Activated CD8-positive, alpha-beta memory T cell treated with anti-CD3 and anti-CD28 coated beads, Interleukin-2, amount 10 ng/mL, durations not matched to agents 7 days and 5 days (primary cell): ENCODE data around the gene GPX6. TPM values are rescaled to one million over a fixed set of nuclear protein-coding genes. Genes with fewer than 3 reads are reported as not detected.
"Not testable (repeated sequence)": the region's sequence is repeated elsewhere in the genome, so short reads cannot be mapped to it uniquely, and the experiment has no call there.

Experiments used
- ATAC-seq: fragments of 150-1000 bp; cut with Tn5 transposase; one replicate; pipeline ENCODE4 v1.10.0; 2021; ENCODE audit warnings: moderate library complexity
- CTCF ChIA-PET: fragments of 350-600 bp; sonication (Branson Sonifier 250); formaldehyde crosslinking; loops from one replicate; lab custom pipeline; 2021; ENCODE audit warnings: antibody characterized with exemption; lab: Charles Lee
- DNase-seq: peaks from one replicate; pipeline ENCODE4 v3.0.0-alpha.2; 2020
- H3K27ac Mint-ChIP-seq: one replicate; pipeline ENCODE4 v1.8.0; 2021; ENCODE audit warnings: mild to moderate bottlenecking, mixed read lengths
- H3K27me3 Mint-ChIP-seq: one replicate; pipeline ENCODE4 v1.8.0; 2021; ENCODE audit warnings: mixed read lengths
- H3K36me3 Mint-ChIP-seq: one replicate; pipeline ENCODE4 v1.8.0; 2021; ENCODE audit warnings: mild to moderate bottlenecking, mixed read lengths
- H3K4me1 Mint-ChIP-seq: one replicate; pipeline ENCODE4 v1.8.0; 2021; ENCODE audit warnings: mixed read lengths
- H3K4me3 Mint-ChIP-seq: one replicate; pipeline ENCODE4 v1.8.0; 2021; ENCODE audit warnings: mild to moderate bottlenecking, moderate library complexity, mixed read lengths
- H3K9me3 Mint-ChIP-seq: one replicate; pipeline ENCODE4 v1.8.0; 2022; ENCODE audit warnings: low read depth, mixed read lengths
- total RNA-seq, 2 experiments: library from RNA; stranded (reverse); gene quantifications; one replicate each; pipeline ENCODE4 v1.2.3, GENCODE V29; 2021

Gene GPX6
- total RNA-seq, 2 experiments from 2014 or later, result not detected

DNA sequence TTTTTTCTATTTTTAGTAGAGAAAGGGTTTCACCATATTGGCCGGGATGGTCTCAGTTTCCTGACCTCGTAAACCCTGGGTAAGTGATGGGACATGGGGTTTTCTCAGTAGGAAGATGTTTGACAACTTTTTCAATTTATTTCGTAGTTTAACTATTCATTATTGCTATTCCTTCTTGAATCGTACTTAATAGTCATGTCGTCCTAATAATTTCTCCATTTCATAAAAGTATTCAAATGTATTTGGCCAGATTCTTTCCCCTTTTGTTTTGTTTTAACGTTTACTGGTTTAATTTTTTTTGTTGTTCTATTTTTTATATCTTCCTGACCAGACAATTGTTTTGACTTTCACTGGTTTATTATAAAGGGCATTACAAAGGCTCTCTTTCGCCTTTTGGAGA, 26.4 kb upstream of the GPX6 start:
- Mint-ChIP-seq H3K36me3 (no peaks in the 10 kb centered on the region), H3K27ac (no peak overlapping the region), H3K4me3 (peak overlapping the region; percentile 71), H3K4me1 (peaks cover 16% of the 10 kb centered on the region), H3K9me3 (peaks cover 4% of the 10 kb centered on the region), H3K27me3 (peaks cover 78% of the 10 kb centered on the region)
- DNase-seq, result no peak
- no peak for ATAC-seq
- CTCF ChIA-PET, result no interaction called here

DNA sequence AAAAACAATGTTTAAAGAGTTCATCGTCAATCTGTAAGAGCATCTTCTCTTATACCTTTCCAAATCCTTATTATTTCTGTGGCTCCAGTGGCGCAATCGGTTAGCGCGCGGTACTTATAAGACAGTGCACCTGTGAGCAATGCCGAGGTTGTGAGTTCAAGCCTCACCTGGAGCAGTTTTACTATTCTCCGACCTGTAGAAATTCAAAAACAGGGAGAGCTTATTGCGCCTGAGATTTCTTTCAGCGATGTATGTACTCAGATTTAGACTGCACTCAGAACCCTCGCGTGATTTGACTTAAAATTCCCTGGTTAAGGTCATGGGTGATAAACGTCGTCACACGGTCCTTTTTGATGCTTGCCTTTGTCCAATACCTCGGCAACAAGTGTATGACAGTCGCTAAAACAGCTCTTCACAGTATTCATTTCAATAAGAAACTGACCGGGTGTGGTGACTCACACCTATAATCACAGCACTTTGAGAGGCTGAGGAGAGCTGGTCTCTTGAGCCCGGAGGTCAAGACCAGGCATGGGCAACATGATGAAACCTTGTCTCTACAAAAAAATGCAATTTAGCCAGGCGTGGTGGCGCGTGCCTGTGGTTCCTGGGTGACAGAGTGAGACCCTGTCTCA, 22.0 kb upstream of the GPX6 start:
- no peak for ATAC-seq

DNA sequence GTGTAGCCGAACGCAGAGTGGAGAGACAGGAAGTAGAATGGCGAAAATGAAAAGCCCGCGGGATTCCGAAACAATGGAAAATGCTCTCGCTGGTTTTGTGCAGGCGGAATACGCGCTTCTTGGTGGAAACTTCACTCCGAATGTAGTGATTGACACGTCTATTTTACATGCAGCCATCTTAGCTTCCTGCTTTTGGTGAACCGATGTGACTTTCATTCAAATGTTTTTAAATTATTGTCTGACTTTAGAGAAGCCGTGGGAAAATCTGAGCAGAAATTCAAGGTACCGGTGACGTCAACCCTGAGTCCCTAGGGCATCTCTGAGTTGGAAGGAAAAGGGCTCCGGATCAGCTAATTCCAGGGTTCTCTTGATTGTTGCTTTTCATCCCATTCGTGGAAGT, 21.5 kb upstream of the GPX6 start:
- Mint-ChIP-seq H3K9me3 (peaks cover 5% of the 10 kb centered on the region), H3K4me3 (peak overlapping the region; percentile 31), H3K27me3 (peaks cover 65% of the 10 kb centered on the region), H3K4me1 (peaks cover 7% of the 10 kb centered on the region), H3K27ac (no peak overlapping the region), H3K36me3 (no peaks in the 10 kb centered on the region)
- DNase-seq (no peak), ATAC-seq (no peak)
- CTCF ChIA-PET, result no interaction called here

More for the DNA sequence above, 22.0 kb upstream of the GPX6 start:
- Mint-ChIP-seq H3K4me1 (peaks cover 11% of the 10 kb centered on the region), H3K9me3 (peaks cover 5% of the 10 kb centered on the region), H3K36me3 (no peaks in the 10 kb centered on the region), H3K4me3 (no peak overlapping the region), H3K27ac (no peak overlapping the region), H3K27me3 (peaks cover 71% of the 10 kb centered on the region)
- no peak for DNase-seq
- CTCF ChIA-PET, result no interaction called here

DNA sequence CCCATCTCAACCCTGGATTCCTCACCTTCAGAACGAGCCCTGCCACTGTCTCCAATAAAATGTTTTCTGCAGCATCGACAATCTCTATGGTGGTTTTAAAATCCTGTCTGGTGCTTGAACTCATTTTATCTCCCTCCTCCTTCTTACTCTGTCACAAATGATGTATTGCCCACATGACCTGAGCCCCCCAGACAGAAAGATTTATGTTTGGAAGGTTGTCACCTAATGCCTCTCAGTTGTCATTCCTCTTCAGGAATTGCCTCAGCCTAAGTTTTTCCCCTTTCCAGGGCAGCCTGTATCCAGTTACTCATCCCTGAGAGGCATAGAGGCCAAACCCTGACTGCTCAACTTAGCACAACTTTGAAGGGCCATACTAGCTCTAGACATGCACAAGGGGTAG, 19.3 kb upstream of the GPX6 start:
- Mint-ChIP-seq H3K4me3 (no peak overlapping the region), H3K27ac (no peak overlapping the region)

DNA sequence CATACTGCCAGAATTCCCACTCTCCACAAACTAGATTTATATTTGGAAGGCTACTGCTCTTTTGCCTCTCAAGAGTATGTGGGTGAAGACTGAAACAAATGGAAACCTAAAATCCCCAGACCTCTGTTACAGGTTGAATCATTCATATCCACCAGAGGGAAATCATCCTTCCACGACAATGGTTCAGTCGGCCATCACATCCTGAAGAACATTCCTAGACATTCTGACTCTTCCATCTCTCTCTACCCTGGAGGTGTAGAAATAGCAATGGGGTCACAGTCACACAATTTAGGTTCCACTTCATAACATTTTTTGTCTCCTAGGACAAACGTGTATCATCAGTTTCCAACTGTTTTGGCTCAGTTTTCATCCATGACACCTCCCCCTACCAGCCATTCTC, 18.7 kb upstream of the GPX6 start:
- CTCF ChIA-PET, result no interaction called here
- peaks cover 2% of the 10 kb centered on the region for H3K9me3 Mint-ChIP-seq
- H3K4me1 Mint-ChIP-seq, result peaks cover 4% of the 10 kb centered on the region

More for the DNA sequence above, 19.3 kb upstream of the GPX6 start:
- CTCF ChIA-PET, result no interaction called here
- Mint-ChIP-seq H3K4me1 (peaks cover 4% of the 10 kb centered on the region), H3K36me3 (no peaks in the 10 kb centered on the region), H3K9me3 (peaks cover 2% of the 10 kb centered on the region), H3K27me3 (peaks cover 63% of the 10 kb centered on the region)
- DNase-seq, result no peak
- no peak for ATAC-seq

DNA sequence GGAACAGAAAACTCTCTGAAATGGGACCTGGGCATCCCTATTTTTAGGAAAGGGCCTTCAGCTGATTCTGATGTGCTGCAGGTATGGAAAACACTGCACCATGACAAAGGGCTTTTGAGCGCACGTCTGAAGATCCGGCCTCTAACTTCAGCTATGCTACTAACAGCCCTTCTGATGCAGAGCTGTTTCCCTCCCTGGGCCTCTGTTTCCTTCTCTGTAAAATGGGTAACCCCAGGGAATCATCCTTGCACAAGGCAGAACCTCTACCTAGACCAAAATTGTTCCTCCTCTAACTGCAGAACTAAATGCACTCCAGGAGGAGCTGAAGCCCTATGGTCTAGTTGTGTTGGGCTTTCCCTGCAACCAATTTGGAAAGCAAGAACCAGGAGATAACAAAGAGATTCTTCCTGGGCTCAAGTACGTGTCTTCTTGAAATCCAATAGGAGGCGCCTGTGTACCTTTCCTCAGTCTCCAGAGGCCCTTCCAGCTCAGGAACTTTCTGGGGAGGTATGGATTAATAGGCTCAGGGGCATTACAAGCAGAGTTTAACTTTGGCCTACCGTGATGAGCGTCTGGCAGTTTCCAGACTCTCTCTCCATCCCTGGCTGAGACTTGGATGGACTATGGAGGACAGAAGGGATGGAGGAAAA, 16.0 kb upstream of the GPX6 start:
- no peak for ATAC-seq
- Mint-ChIP-seq H3K4me1 (no peaks in the 10 kb centered on the region), H3K27ac (no peak overlapping the region), H3K4me3 (no peak overlapping the region), H3K36me3 (no peaks in the 10 kb centered on the region), H3K9me3 (peaks cover 2% of the 10 kb centered on the region), H3K27me3 (peaks cover 57% of the 10 kb centered on the region)
- no peak for DNase-seq
- CTCF ChIA-PET, result interaction anchor here (0.8 kb wide), 1 partner anchor 35 kb away, joined by 4 read pairs; no protein-coding TSS in a partner anchor

More for the DNA sequence above, 18.7 kb upstream of the GPX6 start:
- DNase-seq, result no peak
- Mint-ChIP-seq H3K4me3 (no peak overlapping the region), H3K36me3 (no peaks in the 10 kb centered on the region), H3K27me3 (peaks cover 62% of the 10 kb centered on the region), H3K27ac (no peak overlapping the region)
- no peak for ATAC-seq

DNA sequence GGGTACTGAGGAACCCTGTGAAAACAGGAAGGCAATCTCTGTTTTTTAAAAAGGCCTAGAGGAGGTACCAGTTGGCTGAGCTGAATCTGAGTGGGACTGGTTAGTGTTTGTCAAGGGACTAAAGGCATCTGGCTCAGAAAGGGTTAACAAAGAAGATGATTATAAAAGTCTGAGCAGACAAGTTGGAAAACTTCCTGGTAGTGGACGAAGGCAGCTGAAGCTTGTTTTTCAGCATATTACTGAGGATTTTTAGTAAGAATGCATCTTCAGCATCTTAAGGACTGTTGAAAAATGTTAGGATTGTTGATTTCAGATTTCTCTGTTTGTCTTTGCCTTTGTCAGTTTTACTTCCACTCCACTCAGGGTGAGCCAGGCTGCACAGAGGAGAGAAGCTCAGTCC, 15.2 kb upstream of the GPX6 start:
- CTCF ChIA-PET, result no interaction called here
- Mint-ChIP-seq H3K4me1 (peaks cover 2% of the 10 kb centered on the region), H3K27ac (no peak overlapping the region), H3K36me3 (no peaks in the 10 kb centered on the region), H3K9me3 (peaks cover 2% of the 10 kb centered on the region), H3K27me3 (peaks cover 57% of the 10 kb centered on the region), H3K4me3 (no peak overlapping the region)
- DNase-seq, result no peak
- no peak for ATAC-seq

DNA sequence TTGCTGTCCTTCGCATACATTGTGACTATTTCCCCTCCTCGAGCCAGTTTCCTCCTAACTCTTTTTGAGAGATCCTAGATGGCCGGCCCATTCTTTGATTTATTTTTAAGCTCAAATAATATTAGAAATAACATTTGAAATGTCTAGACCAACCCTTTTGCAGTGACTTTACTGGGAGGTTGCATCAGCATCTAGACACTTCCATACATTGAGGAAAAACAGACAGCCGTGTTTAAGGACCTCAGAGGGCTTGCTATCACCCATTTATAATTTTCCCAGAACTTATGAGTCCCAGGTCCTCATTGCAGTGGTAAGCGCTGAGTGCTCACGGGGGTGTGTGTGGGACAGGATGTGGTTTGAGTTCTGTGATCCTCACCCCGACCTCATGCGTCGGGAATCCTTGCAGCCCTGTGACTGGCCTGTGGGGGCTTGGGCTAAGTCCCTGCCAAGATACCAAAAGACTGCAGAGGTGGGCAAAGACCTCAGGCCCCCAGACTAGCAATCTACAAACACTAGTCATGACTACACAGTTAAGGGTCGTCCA, 10.0 kb upstream of the GPX6 start, which contains the start of gene GPX5:
GPX5 (plus strand) TSS at position 386 of the 544 bp plus-strand sequence; CDS start at position 519, 133 bp downstream.
- DNase-seq (no peak), ATAC-seq (no peak)
- Mint-ChIP-seq H3K36me3 (no peaks in the 10 kb centered on the region), H3K4me3 (no peak within 1 kb of the TSS), H3K4me1 (peaks cover 19% of the 10 kb centered on the region), H3K27me3 (peaks cover 75% of the 10 kb centered on the region), H3K27ac (no peak within 1 kb of the TSS), H3K9me3 (no peaks in the 10 kb centered on the region)
- CTCF ChIA-PET, result no interaction called here

DNA sequence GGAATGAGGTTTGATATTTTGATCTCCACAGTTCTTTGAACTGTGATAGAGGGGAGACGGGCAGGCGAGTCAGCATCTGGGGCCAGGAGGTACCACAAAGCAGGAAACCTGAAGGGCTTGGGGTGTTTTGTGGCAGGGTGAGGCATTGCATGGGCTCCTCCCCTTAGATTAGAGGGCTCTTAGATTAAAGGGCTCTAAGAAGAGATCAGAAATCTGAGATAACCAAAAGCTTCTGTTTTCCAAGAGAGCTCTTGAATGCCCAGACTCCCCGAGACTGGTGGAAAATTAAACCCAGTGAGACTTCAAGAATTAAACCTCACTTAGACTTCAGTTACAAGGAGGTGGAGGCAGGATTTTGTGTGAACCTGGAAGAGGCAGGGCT, 7.6 kb upstream of the GPX6 start:
- H3K9me3 Mint-ChIP-seq, result no peaks in the 10 kb centered on the region
- CTCF ChIA-PET, result no interaction called here
- ATAC-seq (peak; percentile 68), DNase-seq (peak; percentile 48)
- H3K4me1 Mint-ChIP-seq, result peaks cover 19% of the 10 kb centered on the region
- peaks cover 70% of the 10 kb centered on the region for H3K27me3 Mint-ChIP-seq
- H3K4me3 Mint-ChIP-seq, result no peak overlapping the region
- H3K36me3 Mint-ChIP-seq, result no peaks in the 10 kb centered on the region
- no peak overlapping the region for H3K27ac Mint-ChIP-seq

DNA sequence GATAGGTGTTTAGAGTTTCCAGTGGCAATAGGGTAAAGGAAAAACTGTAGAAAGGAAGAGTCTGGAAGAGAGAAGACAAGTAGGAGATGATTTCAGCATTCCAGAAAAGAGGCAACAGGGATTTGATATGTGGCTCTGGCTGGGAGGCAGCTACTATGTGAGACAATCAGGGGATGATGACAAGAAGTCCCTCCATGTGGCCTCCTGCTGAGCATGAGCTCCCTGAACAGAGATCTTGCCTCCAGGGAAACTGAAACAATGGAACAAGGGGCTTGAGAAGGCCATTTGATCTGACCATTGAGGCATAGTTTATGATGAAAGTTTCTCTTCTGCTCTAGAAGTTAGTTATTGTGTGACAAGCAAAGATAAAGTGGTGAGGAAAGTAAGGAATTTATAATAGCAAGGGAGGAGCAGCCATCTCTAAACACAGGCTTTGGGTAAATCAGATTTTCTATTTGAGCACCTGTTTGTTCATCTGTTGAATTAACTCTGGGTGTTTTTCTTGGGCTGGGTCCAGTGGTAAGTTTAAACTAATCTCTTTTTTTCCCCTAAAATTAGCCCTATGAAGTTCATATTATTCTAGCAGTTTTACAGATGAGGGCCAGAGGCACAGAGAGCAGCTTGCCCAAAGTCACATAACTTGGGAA, 7.1 kb upstream of the GPX6 start:
- Mint-ChIP-seq H3K36me3 (no peaks in the 10 kb centered on the region), H3K27me3 (peaks cover 69% of the 10 kb centered on the region), H3K27ac (no peak overlapping the region), H3K4me1 (peaks cover 19% of the 10 kb centered on the region), H3K9me3 (no peaks in the 10 kb centered on the region), H3K4me3 (no peak overlapping the region)
- ATAC-seq (no peak), DNase-seq (no peak)
- CTCF ChIA-PET, result no interaction called here

DNA sequence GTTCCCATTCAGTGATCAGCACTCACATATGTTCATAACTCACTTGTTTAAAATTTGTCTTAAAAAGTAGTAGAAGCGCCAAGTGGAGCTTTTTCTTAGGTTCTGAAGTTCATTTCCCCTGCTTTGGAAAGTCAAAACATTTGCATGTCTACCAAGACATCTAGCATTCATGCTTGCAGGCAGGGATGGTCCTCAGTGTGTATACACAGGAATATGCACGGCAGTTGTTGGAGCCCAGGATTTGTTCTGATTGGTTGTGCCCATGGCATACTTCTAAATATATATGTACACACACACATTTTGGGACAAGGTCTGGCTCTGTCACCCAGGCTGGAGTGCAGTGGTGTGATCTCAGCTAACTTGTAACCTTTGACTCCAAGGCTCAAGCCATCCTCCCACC, 2.4 kb upstream of the GPX6 start:
- peaks cover 4% of the 10 kb centered on the region for H3K4me1 Mint-ChIP-seq
- no peaks in the 10 kb centered on the region for H3K9me3 Mint-ChIP-seq
- H3K27me3 Mint-ChIP-seq, result peaks cover 43% of the 10 kb centered on the region
- no peak overlapping the region for H3K4me3 Mint-ChIP-seq
- ATAC-seq (no peak), DNase-seq (no peak)
- H3K36me3 Mint-ChIP-seq, result no peaks in the 10 kb centered on the region
- CTCF ChIA-PET, result no interaction called here
- no peak overlapping the region for H3K27ac Mint-ChIP-seq

DNA sequence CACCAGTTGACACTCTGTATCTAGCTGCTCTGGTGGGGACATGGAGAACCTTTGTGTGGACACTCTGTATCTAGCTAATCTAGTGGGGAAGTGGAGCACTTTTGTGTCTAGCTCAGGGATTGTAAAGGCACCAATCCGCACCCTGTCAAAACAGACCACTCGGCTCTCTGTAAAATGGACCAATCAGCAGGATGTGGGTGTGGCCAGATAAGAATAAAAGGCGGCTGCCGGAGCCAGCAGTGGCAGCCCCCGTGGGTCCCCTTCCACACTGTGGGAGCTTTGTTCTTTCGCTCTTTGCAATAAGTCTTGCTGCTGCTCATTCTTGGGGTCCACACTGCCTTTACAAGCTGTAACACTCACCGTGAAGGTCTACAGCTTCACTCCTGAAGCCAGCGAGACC, 3.2 kb downstream of the GPX6 start:
- H3K9me3 Mint-ChIP-seq, H3K4me3 Mint-ChIP-seq, ATAC-seq, H3K4me1 Mint-ChIP-seq, DNase-seq, H3K36me3 Mint-ChIP-seq, H3K27ac Mint-ChIP-seq: not testable (repeated sequence)
- CTCF ChIA-PET, result interaction anchor here (1.7 kb wide), 1 partner anchor 80 kb away, joined by 3 read pairs; no protein-coding TSS in a partner anchor
- peaks cover 15% of the 10 kb centered on the region for H3K27me3 Mint-ChIP-seq

DNA sequence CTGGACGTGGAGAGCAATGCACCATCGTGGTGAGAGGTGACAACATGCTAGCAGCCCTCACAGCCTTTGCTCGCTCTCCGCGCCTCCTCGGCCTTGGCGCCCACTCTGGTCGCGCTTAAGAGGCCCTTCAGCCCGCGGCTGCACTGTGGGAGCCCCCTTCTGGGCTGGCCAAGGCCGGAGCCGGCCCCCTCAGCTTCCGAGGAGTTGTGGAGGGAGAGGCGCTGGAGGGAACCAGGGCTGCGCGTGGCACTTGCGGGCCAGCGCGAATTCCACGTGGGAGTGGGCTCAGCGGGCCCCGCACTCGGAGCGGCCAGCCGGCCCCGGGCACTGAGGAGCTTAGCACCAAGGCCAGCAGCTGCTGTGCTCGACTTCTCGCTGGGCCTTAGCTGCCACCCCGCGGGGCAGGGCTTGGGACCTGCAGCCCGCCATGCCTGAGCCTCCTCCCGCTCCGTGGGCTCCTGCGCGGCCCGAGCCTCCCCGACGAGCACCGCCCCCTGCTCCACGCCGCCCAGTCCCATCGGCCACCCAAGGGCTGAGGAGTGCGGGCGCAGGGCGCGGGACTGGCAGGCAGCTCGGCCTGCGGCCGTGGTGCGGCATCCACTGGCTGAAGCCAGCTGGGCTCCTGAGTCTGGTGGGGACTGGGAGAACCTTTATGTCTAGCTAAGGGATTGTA, 3.8 kb downstream of the GPX6 start:
- ATAC-seq, result no peak
- Mint-ChIP-seq H3K36me3 (no peaks in the 10 kb centered on the region), H3K27ac (no peak overlapping the region), H3K4me1 (peaks cover 7% of the 10 kb centered on the region), H3K27me3 (peaks cover 12% of the 10 kb centered on the region), H3K4me3 (no peak overlapping the region), H3K9me3 (no peaks in the 10 kb centered on the region)
- CTCF ChIA-PET, result no interaction called here
- DNase-seq, result no peak
